GM19099 (cell line): ENCODE data around the gene CENPE.

Experiments
- POLR2A ChIP-seq: IDR thresholded peaks from 3 replicates; pipeline ENCODE4 v1.6.1; 2011; ENCODE audit warnings: low read depth; ENCODE audit not compliant: insufficient read length; ENCODE audit errors: extremely low read depth

The CENPE gene

DNA sequence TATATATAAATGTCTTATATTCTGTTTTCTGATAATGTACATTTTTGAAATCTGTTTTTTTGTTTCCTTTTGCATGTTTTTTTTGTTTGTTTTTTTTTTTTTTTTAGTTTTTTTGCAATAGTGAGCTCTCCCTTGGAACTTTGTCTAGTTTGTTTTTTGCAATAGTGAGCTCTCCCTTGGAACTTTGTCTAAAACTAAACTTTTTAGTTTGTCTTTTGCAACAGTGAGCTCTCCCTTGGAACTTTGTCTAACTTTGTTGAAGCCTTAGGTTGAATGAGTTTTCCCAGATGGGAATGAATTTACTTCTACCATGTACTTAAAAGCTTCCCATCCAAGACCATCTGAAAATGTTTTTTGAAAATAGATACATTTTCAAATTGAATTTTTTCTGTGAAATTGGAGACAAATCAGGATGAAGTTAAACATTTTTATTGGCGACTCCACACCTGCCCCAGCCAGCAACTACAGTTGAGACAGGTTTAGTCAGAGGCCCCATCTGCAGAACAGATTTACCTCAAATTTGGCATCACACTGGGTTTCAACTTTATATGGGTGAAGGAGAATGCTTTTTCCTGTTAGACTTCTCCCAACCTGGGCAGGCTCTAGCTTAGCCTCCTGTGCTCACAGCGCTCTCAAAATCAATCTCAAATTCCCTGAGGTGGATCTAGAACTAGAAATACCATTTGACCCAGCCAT, 137.5 kb downstream of the CENPE start:
- no peak for TF ChIP-seq POLR2A
